Glomerular visceral epithelial cell (primary cell): Measurements from ENCODE around the gene RAI1.

Experiments
- DNase-seq: peaks from one replicate; pipeline ENCODE4 v3.0.0-alpha.2; 2016; ENCODE audit errors: extremely low spot score

The RAI1 gene

GRCh38 chr17:17699491-17699890, 18.2 kb downstream of the RAI1 start:
- DNase-seq = no peak

GRCh38 chr17:17700251-17700969, 19.2 kb downstream of the RAI1 start:
- DNase-seq = no peak

GRCh38 chr17:17701112-17701511, 19.9 kb downstream of the RAI1 start:
- no peak for DNase-seq

DNA sequence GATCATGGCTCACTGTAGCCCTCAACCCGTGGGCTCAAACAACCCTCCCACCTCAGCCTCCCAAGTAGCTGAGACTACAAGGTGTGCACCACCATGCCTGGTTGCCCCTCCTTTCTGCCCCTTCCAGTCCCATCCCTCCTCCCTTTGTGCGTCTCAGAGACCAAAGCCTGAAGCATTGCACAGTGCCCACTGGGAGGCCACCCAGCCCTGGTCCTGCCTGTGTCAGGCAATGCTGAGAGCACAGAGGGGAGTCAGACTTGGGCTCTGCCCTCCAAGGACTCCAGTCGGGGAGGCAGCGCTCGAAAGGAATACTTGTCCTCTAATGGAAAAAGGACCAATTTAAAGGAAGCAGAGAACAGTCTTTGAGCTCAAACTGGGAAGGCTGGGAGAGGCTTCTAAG, 20.4 kb downstream of the RAI1 start:
- DNase-seq = no peak

GRCh38 chr17:17702449-17703139, 21.3 kb downstream of the RAI1 start:
- DNase-seq = no peak

DNA sequence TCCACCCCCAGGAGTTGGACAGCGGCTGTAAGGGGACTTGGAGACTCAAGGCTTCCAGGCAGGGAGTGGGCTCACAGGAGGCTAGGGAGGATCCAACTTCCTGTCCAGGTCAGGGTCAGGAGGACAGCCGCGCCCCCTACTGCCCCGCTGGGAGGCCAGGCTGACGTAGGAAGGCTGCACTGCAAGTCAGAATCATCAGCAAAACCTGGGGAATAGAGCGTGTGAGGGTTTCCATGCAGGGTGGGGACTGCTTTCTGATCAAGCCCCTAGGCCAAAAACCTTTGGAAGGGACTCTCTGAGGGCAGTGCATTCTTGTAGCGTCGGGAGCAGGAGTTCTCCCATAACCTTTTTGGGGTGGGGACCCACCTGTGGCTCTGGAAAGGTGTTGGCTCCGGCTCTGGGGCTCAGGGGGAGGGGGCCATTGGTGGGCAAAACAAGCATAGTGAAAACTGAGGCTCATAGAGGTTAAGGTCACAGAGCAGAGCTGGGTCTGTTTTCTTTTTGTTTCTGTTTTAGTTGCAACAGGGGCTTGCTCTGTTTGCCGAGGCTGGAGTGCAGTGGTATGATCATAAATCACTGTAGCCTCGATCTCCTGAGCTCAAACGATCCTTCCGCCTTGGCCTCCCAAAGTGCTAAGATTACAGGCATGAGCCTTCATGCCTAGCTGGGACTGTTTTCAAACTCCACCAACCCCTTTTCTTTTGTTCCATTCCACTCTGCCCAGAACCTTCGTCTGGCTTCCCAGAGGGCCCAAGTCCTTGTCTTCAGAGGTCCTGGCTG, 22.1 kb downstream of the RAI1 start:
- no peak for DNase-seq

DNA sequence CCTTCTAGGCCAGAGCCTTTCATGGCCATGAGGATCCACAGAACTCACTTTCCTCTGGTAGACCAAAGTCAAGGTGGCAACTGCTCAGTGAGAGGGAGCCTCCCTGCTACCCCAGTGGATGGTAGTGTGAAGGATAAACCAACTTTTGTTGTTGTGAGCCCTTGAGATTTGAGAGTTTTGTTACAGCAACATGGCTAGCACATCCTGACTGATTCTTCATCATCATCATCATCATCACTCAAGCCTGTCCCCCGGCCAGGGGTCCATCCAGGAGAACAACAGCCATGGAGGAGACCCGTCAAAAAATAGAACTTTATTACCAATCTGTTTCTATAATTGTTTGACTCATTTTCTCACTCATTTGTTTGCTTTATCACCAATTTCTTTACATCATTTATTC, 23.7 kb downstream of the RAI1 start:
- no peak for DNase-seq

GRCh38 chr17:17706140-17707060, 25.1 kb downstream of the RAI1 start:
- DNase-seq = no peak

- no peak for DNase-seq
These were observed 27.0 kb downstream of the RAI1 start for GRCh38 chr17:17708295-17708694.

GRCh38 chr17:17708816-17709215, 27.6 kb downstream of the RAI1 start:
- DNase-seq = no peak

- no peak for DNase-seq
These were observed 28.6 kb downstream of the RAI1 start for GRCh38 chr17:17709815-17710321.

DNA sequence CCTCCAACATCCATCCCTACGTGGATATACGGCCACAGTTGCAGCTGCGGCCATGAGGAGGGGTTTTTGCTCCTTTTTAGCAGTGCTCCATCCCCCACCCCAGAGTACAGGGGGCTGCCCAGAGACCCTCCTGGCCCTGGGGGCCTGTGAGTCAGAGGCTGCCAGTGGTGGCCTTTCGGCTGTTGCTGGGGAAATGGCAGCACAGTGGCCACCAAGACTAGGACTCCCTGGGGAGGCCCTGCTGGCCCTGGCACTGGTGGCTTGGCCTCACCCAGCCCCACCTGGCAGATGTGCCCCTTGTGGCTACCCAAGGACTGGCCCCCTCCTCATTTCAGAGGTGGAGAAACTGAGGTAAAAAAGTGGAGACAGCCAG, 29.1 kb downstream of the RAI1 start:
- DNase-seq = no peak

DNA sequence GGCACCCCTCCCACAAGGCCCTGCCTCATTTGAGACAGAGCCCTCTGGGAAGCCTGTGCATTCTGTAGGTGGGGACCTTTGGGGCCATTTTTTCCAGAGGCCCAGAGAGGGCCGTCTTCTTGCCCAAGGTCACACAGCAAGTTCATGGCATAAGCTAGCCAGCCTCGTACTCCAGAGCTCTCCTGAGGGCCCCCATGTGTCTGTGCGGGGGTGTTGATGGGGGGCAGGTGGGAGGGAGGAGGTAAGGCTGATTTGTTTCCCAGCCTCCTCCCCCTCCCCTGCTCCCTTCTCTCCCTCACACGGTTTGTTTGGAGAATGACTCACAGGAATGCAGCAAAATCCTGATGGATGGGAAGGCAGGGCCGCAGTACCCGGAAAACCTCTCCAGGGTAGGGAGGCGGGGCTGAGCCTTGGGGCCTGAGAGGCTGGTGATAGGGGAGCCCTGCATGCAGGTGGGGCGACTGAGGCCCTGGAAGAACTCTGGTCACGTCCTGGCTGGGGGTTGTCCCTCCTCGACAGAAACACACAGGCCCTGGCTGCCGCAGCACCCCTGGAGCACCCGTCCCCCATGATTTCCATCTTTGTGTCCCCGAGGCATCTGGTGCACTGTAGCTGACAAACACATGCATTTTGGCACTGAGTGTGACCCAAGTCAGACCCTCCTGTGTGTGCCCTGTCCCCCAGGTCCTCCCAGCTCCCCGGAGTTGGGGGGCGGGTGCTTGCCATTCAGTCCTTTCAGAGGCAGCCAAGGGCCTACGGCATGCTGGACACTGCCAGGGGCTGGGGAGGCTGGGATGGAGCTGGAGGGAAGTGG, 29.7 kb downstream of the RAI1 start:
- DNase-seq = peak; percentile 92

DNA sequence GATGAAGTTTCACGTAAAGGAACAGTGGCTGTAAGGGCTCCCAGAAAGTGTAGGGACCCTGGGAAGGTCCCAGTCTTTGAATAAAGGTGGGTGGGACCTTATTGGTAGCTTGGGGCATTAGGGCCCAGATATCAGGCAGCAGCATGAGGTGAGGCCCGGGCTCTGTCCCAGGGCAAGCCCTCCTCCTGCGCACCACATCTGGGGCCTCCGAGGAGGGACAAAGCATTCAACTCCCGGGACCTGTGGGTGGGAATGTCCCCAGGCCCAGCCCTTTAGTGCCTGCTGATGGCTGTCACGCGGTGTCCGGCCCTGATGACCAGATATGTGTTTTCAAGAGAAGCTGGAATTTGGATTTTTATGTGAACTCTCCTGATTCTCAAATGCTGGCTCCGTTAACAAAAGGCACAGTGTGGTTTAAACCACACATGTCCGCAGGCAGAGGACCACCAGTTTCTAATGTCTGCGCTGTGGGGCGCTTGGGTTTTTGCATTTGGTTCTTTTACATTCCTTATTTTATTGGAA, 30.4 kb downstream of the RAI1 start:
- DNase-seq = no peak

DNA sequence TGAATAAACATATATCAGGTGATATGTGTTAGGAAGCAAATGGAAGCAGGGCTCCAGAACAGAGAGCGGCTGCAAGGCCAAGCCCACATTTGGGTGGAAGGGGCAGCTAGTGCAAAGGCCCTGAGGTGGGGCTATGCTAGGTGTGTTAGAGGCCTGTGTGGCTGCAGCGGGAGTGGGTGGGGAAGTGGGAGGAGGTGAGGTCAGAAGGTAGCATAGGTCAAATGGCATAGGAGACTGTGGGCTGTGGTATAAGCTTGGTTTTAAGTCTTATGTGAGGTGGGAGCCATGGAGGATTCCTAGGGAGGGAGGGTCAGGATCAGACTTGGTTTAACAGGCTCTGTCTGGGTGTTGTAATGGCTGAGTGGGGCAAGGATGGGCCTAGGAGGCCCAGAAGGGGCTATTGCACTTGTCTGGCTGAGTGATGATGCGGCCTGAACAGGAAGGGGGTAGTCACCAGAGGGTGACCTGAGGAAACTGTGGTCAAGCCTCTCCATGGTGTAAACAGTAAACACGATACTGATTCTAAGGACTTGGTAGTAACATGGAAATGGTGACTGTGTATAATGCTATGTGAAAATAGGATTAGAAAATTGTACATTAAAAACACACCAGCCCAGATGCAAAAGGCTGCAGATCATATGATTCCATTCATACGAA, 31.1 kb downstream of the RAI1 start:
- peak; percentile 72 for DNase-seq

DNA sequence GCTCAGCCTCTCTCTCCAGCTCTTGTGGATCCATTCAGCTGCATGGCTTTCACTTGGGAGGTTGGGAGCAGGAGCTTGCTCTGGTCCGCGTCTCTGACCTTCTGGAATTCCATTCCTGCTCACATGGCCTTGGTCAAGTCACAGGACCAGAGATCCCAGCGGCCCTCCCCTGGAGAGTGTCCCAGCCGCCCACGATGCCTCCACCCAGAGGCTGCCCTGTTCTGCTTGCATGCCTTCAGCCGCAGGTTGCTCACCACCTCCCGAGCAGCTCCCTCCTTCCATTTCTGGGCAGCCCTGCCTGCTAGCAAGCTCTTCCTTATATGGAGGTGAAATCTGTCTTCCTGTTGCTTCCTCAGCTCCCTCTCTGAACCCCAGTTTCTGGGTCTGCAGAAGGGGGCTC, 32.6 kb downstream of the RAI1 start:
- peak; percentile 83 for DNase-seq

- DNase-seq = no peak
These were observed 33.1 kb downstream of the RAI1 start for GRCh38 chr17:17714261-17714866.

- no peak for DNase-seq
These were observed 33.6 kb downstream of the RAI1 start for GRCh38 chr17:17714879-17715278.

DNA sequence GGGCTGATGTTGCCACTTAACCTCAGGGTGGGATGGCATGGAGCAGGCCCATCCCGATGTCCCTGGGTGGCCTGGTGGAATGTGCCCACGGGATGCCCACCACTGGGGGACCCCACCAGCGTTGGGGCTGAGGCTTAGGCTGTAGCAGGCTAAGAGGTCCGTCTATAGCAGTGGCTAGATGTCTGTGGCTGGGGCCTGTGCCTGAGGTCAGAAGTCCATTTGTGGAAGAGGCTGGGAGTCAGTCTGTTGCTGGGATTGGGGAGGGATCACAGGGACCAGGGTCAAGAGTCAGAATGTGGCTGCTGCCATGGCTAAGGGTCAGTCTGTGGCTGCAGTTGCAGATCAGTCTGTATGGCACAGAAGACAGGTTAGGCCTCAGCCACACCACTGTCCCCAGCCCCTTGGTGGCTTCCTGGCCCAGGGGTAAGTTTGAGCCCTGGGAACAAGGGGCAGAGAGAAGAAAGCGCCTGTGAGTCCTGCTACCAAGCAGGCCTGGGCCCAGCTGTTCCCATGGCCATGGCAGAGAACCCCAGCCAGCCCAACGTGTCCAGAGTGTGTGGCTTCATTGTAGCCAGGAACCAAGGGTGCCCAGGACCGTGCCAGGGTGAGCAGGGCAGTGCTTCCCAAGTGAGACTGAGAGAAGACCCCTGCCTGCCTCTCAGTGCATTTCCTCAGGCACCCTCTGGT, 35.7 kb downstream of the RAI1 start:
- no peak for DNase-seq
